PFSK-1 (cell line): ENCODE data around the gene KRTAP3-3.

ENCODE experiments used
- FOXP2 ChIP-seq: optimal IDR thresholded peaks from 2 replicates; pipeline ENCODE3; 2011; ENCODE audit warnings: borderline replicate concordance, control low read depth, inconsistent platforms; ENCODE audit not compliant: insufficient read depth; ENCODE audit errors: extremely low read length, extremely low read depth
- POLR2AphosphoS5 ChIP-seq: IDR thresholded peaks from 2 replicates; pipeline ENCODE4 v1.6.1; 2012; ENCODE audit warnings: low read depth, mild to moderate bottlenecking, control low read depth, low read length, moderate library complexity
- SIN3A ChIP-seq: IDR thresholded peaks from 2 replicates; pipeline ENCODE4 v1.6.1; 2012; ENCODE audit warnings: mild to moderate bottlenecking, low read length, moderate library complexity, borderline replicate concordance; ENCODE audit not compliant: insufficient read depth
- TAF1 ChIP-seq: IDR thresholded peaks from 2 replicates; pipeline ENCODE4 v1.6.1; 2012; ENCODE audit warnings: low read length, control low read depth, borderline replicate concordance; ENCODE audit not compliant: insufficient read depth
- TF ChIP-seq, protein P1 (sequence below), 2 experiments: IDR thresholded peaks; 2 replicates each; pipeline versions ENCODE4 v1.6.1 to v1.8.0; 2011 to 2012; ENCODE audit warnings: low read depth in 2 of 2, low read length in 2 of 2, control low read depth in 1 of 2, inconsistent platforms in 1 of 2, mild to moderate bottlenecking in 1 of 2, moderate library complexity in 1 of 2; ENCODE audit not compliant: insufficient read depth in 1 of 2

KRTAP3-3 gene

DNA sequence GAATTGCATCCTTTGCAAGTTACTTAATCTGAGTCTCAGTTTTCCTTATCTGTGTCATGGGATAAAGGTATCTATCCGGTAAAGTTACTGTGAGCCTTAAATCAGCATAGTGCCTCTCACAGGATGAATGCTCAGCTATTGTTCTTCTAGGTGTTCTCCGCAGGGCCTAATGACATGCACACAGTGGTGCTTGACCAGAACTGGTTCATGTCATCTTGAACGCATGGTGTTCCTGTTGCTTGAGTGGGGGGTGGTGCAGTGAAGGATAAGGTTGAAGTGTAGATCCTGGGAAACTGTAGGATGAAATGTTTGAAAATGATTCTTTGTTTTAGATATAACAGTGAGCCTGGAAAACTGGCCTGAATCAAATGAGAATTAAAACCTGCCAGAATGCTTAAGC is 13.8 kb downstream of the KRTAP3-3 start:
- no peak for TF ChIP-seq TAF1
- TF ChIP-seq POLR2AphosphoS5: no peak
- TF ChIP-seq FOXP2: no peak
- no peak for TF ChIP-seq SIN3A
- TF ChIP-seq, protein P1, sequence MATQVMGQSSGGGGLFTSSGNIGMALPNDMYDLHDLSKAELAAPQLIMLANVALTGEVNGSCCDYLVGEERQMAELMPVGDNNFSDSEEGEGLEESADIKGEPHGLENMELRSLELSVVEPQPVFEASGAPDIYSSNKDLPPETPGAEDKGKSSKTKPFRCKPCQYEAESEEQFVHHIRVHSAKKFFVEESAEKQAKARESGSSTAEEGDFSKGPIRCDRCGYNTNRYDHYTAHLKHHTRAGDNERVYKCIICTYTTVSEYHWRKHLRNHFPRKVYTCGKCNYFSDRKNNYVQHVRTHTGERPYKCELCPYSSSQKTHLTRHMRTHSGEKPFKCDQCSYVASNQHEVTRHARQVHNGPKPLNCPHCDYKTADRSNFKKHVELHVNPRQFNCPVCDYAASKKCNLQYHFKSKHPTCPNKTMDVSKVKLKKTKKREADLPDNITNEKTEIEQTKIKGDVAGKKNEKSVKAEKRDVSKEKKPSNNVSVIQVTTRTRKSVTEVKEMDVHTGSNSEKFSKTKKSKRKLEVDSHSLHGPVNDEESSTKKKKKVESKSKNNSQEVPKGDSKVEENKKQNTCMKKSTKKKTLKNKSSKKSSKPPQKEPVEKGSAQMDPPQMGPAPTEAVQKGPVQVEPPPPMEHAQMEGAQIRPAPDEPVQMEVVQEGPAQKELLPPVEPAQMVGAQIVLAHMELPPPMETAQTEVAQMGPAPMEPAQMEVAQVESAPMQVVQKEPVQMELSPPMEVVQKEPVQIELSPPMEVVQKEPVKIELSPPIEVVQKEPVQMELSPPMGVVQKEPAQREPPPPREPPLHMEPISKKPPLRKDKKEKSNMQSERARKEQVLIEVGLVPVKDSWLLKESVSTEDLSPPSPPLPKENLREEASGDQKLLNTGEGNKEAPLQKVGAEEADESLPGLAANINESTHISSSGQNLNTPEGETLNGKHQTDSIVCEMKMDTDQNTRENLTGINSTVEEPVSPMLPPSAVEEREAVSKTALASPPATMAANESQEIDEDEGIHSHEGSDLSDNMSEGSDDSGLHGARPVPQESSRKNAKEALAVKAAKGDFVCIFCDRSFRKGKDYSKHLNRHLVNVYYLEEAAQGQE (IDR thresholded peaks at IDR 0.05; ENCODE audit: insufficient read depth in 1 of 2, low read depth in 2 of 2, low read length in 2 of 2): no peak

DNA sequence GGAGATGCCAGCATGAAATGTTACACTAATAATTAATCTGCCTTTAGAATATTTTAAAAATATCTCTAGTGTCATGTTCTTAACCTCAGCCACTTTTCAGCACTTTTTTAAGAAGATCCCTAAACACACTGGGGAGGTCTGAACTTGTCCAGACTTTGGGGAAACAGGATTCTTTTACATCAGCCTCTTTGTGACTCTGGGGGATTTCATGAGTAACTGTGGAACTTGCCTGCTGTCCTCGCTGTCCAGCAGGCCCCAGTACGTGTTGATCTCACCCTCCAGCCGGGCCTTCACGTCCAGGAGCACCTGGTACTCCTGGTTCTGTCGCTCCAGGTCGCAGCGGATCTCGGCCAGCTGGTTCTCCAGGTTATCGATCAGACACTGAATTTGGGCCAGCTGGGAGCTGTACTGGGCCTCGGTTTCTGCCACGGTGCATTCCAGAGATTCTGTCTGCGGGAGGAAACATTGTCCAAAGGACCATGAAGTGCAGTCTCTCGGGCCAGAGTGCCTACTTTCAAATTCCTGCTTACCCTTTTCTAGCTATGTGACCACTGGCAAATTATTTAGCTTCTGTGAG is 15.3 kb downstream of the KRTAP3-3 start:
- TF ChIP-seq SIN3A (no peak), POLR2AphosphoS5 (no peak), FOXP2 (no peak), TAF1 (no peak)
- TF ChIP-seq, protein P1 (IDR thresholded peaks at IDR 0.05; ENCODE audit: insufficient read depth in 1 of 2, low read depth in 2 of 2, low read length in 2 of 2): no peak

DNA sequence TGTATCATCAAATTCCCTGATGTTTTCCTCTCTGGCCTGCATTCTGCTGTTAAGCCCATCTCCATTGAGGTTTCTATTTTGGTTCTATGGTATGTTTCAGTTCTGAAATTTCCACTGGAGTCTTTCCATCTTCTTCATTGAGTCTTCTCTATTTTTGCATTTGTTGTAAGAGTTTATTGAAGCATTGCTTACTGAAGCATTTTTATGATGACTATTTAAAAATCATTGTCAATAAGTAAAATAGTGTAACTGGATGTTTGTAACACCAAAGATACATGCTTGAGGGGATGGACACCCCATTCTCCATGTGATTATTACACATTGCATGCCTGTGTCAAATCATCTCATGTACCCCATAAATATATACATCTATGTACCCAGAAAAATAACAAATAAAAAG is 18.4 kb downstream of the KRTAP3-3 start:
- TF ChIP-seq TAF1 (no peak), SIN3A (no peak), POLR2AphosphoS5 (no peak), FOXP2 (no peak)
- TF ChIP-seq, protein P1 (IDR thresholded peaks at IDR 0.05; ENCODE audit: insufficient read depth in 1 of 2, low read depth in 2 of 2, low read length in 2 of 2): no peak

DNA sequence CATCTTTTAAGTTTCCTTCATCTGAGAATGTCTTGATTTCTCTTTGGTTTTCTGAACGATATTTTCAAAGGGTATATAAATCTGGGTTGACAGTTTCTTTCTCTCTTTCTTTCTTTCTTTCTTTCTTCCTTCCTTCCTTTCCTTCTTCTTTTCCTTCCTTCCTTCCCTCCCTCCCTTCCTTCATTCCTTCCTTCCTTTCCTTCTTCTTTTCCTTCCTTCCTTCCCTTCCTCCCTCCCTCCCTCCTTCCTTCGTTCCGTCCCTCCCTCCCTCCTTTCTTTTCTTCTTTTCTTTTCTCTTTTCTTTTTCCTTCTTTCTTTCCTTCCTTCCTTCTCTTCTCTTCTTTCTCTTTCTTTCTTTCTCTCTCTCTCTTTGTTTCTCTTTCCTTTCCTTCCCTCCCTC is 19.6 kb downstream of the KRTAP3-3 start:
- TF ChIP-seq TAF1 (no peak), FOXP2 (no peak), POLR2AphosphoS5 (no peak), SIN3A (no peak)
- TF ChIP-seq, protein P1 (IDR thresholded peaks at IDR 0.05; ENCODE audit: insufficient read depth in 1 of 2, low read depth in 2 of 2, low read length in 2 of 2): no peak
